Panc1 (cell line): ENCODE results near the gene USP33. TPM values are rescaled to one million over a fixed set of nuclear protein-coding genes. Genes with fewer than 3 reads are reported as not detected.

ENCODE experiments used
- ATAC-seq: fragments of 200-7000 bp; cut with Tn5 transposase; 2 replicates; pipeline ENCODE4 v1.9.1; 2020; ENCODE audit warnings: mild to moderate bottlenecking, moderate library complexity
- Bru-seq: library from RNA; stranded (reverse); fragments of 400-500 nt; gene quantifications from one replicate; lab custom pipeline; 2021; lab: Mats Ljungman, UMichigan
- BruChase-seq, 2 experiments: library from RNA; stranded (reverse); fragments of 400-500 nt; gene quantifications; one replicate each; lab custom pipeline; 2021; lab: Mats Ljungman, UMichigan
- BruUV-seq: library from RNA; stranded (reverse); fragments of 400-500 nt; replicated peaks from 2 replicates; lab custom pipeline; 2021; lab: Mats Ljungman, UMichigan
- CTCF ChIA-PET: fragments of 300-600 bp; sonication (Branson Sonifier 250); formaldehyde crosslinking; loops from one replicate; lab custom pipeline; 2022; ENCODE audit warnings: antibody characterized with exemption; lab: Charles Lee
- POLR2A ChIA-PET: fragments of 300-600 bp; sonication (Branson Sonifier 250); formaldehyde crosslinking; loops from one replicate; lab custom pipeline; 2022; ENCODE audit warnings: antibody characterized with exemption; lab: Charles Lee
- DNase-seq: peaks from one replicate; pipeline ENCODE4 v3.0.0-alpha.2; 2010; ENCODE audit warnings: low read depth, low spot score
- H3K27ac ChIP-seq: 2 replicates; pipeline ENCODE4 v1.5.1; 2011; ENCODE audit warnings: mild to moderate bottlenecking, low read length, inconsistent platforms
- H3K27me3 ChIP-seq: fragments of 200-500 bp; sonication (Bioruptor generic); 2 replicates; pipeline ENCODE4 v1.6.0; 2014; ENCODE audit warnings: low read length, inconsistent platforms; ENCODE audit not compliant: control insufficient read depth, insufficient read depth
- H3K36me3 ChIP-seq: fragments of 200-500 bp; sonication (Bioruptor generic); 2 replicates; pipeline ENCODE4 v1.5.1; 2014; ENCODE audit warnings: inconsistent platforms, mild to moderate bottlenecking, low read length, moderate library complexity; ENCODE audit not compliant: control insufficient read depth, insufficient read depth
- H3K4me1 ChIP-seq: 2 replicates; pipeline ENCODE4 v1.5.1; 2011; ENCODE audit warnings: inconsistent platforms, mild to moderate bottlenecking, low read length, moderate library complexity; ENCODE audit not compliant: control insufficient read depth, insufficient read depth
- H3K4me3 ChIP-seq, 2 experiments: 2 replicates each; pipeline ENCODE4 v1.5.1; 2011 to 2012; ENCODE audit warnings: low read depth in 2 of 2, low read length in 2 of 2, mild to moderate bottlenecking in 2 of 2, inconsistent platforms in 1 of 2, moderate library complexity in 1 of 2
- H3K9me3 ChIP-seq: fragments of 200-500 bp; sonication (Bioruptor generic); 2 replicates; pipeline ENCODE4 v1.5.1; 2014; ENCODE audit warnings: low read depth, mild to moderate bottlenecking, inconsistent platforms, low read length, moderate library complexity; ENCODE audit not compliant: control insufficient read depth, insufficient read depth
- CTCF ChIP-seq: fragments of 450-650 bp; IDR thresholded peaks from 2 replicates; pipeline ENCODE4 v1.5.1; 2017; ENCODE audit warnings: mild to moderate bottlenecking
- POLR2AphosphoS5 ChIP-seq: IDR thresholded peaks from 2 replicates; pipeline ENCODE4 v1.6.1; 2012; ENCODE audit warnings: mild to moderate bottlenecking, low read depth, low read length, moderate library complexity
- REST ChIP-seq, 2 experiments: IDR thresholded peaks; 2 replicates each; pipeline ENCODE4 v1.6.1; 2011 to 2012; ENCODE audit warnings: low read depth in 2 of 2, control low read depth in 1 of 2, low read length in 1 of 2, mild to moderate bottlenecking in 1 of 2, moderate library complexity in 1 of 2; ENCODE audit not compliant: insufficient read depth in 1 of 2
- SIN3A ChIP-seq: IDR thresholded peaks from 2 replicates; pipeline ENCODE4 v1.6.1; 2012; ENCODE audit warnings: low read depth, mild to moderate bottlenecking, low read length, moderate library complexity, borderline replicate concordance; ENCODE audit not compliant: insufficient read depth
- TCF7L2 ChIP-seq: IDR thresholded peaks from 2 replicates; pipeline ENCODE4 v1.6.1; 2011; ENCODE audit warnings: mild to moderate bottlenecking, low read depth, low read length, inconsistent platforms
- in situ Hi-C: cut with HindIII; loops from 2 replicates; pipeline ENCODE4 v1.10.0; 2016; ENCODE audit warnings: low sequenced_read_pairs, low pct_unique_long_range_greater_than_20kb
- intact Hi-C: fragments of 100-400 bp; cut with micrococcal nuclease; formaldehyde crosslinking; loops from one replicate; pipeline ENCODE4 v1.10.0; 2022; ENCODE audit not compliant: unreplicated experiment
- long read RNA-seq: library from polyadenylated mRNA; unstranded; transcript quantifications from one replicate; pipeline ENCODE4 v2.0.0, GENCODE V29; 2021; ENCODE audit not compliant: unreplicated experiment
- polyA plus RNA-seq: library from polyadenylated mRNA; unstranded; fragments of >200 nt; gene quantifications from one replicate; pipeline ENCODE4 v1.2.1, GENCODE V29; 2012; ENCODE audit warnings: missing spikeins; ENCODE audit not compliant: insufficient read length
- total RNA-seq: library from RNA; stranded (reverse); gene quantifications from one replicate; pipeline ENCODE4 v1.2.1, GENCODE V29; 2021; ENCODE audit not compliant: unreplicated experiment

USP33 gene
- total RNA-seq, result 52.2 TPM
- 18.4 TPM for polyA plus RNA-seq
- percentile 82 among the genes with signal in this experiment for Bru-seq, nascent RNA
- percentile 84 among the genes with signal in this experiment for BruChase-seq, experiment 1, labeled RNA remaining after a 2-hour chase
- percentile 85 among the genes with signal in this experiment for BruChase-seq, experiment 2, labeled RNA remaining after a 6-hour chase
- long read RNA-seq, full-length matches to known transcripts, result 47 of 173 reads
- long read RNA-seq, partial matches to known transcripts, result 54 of 173 reads
- long read RNA-seq, other reads (novel, unspliced or antisense), result 72 of 173 reads

GRCh38 chr1:77759071-77760028, at the start of gene USP33:
USP33 (minus strand) TSS chr1:77759852; CDS start chr1:77741697, 18,155 bp downstream.
- Histone ChIP-seq H3K4me1 (peaks cover 11% of the 10 kb centered on the region; the same call in 1 of the 2 replicates), H3K27me3 (no peaks in the 10 kb centered on the region), H3K27ac (peak within 1 kb of the TSS; percentile 92), H3K9me3 (no peaks in the 10 kb centered on the region), H3K36me3 (no peaks in the 10 kb centered on the region), H3K4me3 (peak within 1 kb of the TSS; percentile 70 to 85)
- intact Hi-C loops (no loop called here), in situ Hi-C loops (no loop called here)
- ChIA-PET POLR2A (interaction anchor here (0.6 kb wide), 1 partner anchor 270 kb away, joined by 4 read pairs; no protein-coding TSS in a partner anchor), CTCF (no interaction called here)
- ATAC-seq (peak; percentile 98), DNase-seq (no peak)
- BruUV-seq, result no TSS peak
- 0 out of 2 replicates have a peak, but pooled peaks have one; percentile 51 for TF ChIP-seq SIN3A
- no peak for TF ChIP-seq CTCF
- no peak for TF ChIP-seq REST (IDR thresholded peaks at IDR 0.05; ENCODE audit: insufficient read depth in 1 of 2, low read depth in 2 of 2, low read length in 1 of 2)
- no peak for TF ChIP-seq TCF7L2
- TF ChIP-seq POLR2AphosphoS5, result peak; percentile 57; the same call in 1 of the 2 replicates

GRCh38 chr1:77803371-77803770, 43.7 kb upstream of the USP33 start:
- ATAC-seq, result no peak
- in situ Hi-C loops (no loop called here), intact Hi-C loops (no loop called here)
- H3K9me3 ChIP-seq, result no peaks in the 10 kb centered on the region
- DNase-seq, result no peak
- BruUV-seq, result no TSS peak
- H3K27me3 ChIP-seq, result no peaks in the 10 kb centered on the region
- ChIA-PET POLR2A (no interaction called here), CTCF (no interaction called here)
- TF ChIP-seq REST (IDR thresholded peaks at IDR 0.05; ENCODE audit: insufficient read depth in 1 of 2, low read depth in 2 of 2, low read length in 1 of 2), result no peak
- TF ChIP-seq POLR2AphosphoS5, result no peak
- no peak for TF ChIP-seq TCF7L2
- H3K27ac ChIP-seq, result no peak overlapping the region
- H3K4me3 ChIP-seq, result no peak overlapping the region
- peaks cover 6% of the 10 kb centered on the region; the same call in 1 of the 2 replicates for H3K36me3 ChIP-seq
- no peaks in the 10 kb centered on the region for H3K4me1 ChIP-seq
